Kidney epithelial cell (primary cell): Measurements from ENCODE around the gene GUCA2A. TPM values are rescaled to one million over a fixed set of nuclear protein-coding genes. Genes with fewer than 3 reads are reported as not detected.

Experiments used
- DNase-seq: peaks from one replicate; pipeline ENCODE4 v3.0.0-alpha.2; 2010; ENCODE audit warnings: low read depth
- H3K27me3 ChIP-seq: 2 replicates; pipeline ENCODE4 v1.6.0; 2011; ENCODE audit warnings: low read length; ENCODE audit not compliant: control insufficient read depth, insufficient read depth
- H3K36me3 ChIP-seq: 2 replicates; pipeline ENCODE4 v1.5.1; 2011; ENCODE audit warnings: low read length; ENCODE audit not compliant: control insufficient read depth, insufficient read depth
- H3K4me3 ChIP-seq: 2 replicates; pipeline ENCODE4 v1.5.1; 2011; ENCODE audit warnings: low read depth, mild to moderate bottlenecking, control low read depth, low read length
- CTCF ChIP-seq: IDR thresholded peaks from 2 replicates; pipeline ENCODE4 v1.5.1; 2011; ENCODE audit warnings: mild to moderate bottlenecking, moderate library complexity, low read length, control low read depth, inconsistent platforms; ENCODE audit not compliant: insufficient read depth, poor library complexity, severe bottlenecking
- total RNA-seq: library from RNA; depleted of rRNA; stranded (reverse); fragments of >200 nt; gene quantifications from 2 replicates; pipeline ENCODE4 v1.2.3, GENCODE V29; 2015

Gene GUCA2A
- total RNA-seq, 1 donor from 2014 or later = not detected

GRCh38 chr1:42146626-42147320 is 17.8 kb downstream of the GUCA2A start:
- no peak for DNase-seq
- peaks cover 35% of the 10 kb centered on the region for H3K27me3 ChIP-seq
- H3K36me3 ChIP-seq = no peaks in the 10 kb centered on the region
- TF ChIP-seq CTCF = peak; percentile 87
- H3K4me3 ChIP-seq = no peak overlapping the region

- no peak for TF ChIP-seq CTCF
- Histone ChIP-seq H3K36me3 (no peaks in the 10 kb centered on the region), H3K27me3 (peaks cover 35% of the 10 kb centered on the region), H3K4me3 (no peak overlapping the region)
- no peak for DNase-seq
These were observed 18.6 kb downstream of the GUCA2A start for GRCh38 chr1:42145764-42146625.

GRCh38 chr1:42145389-42145716 is 19.2 kb downstream of the GUCA2A start:
- Histone ChIP-seq H3K4me3 (no peak overlapping the region), H3K27me3 (peaks cover 33% of the 10 kb centered on the region), H3K36me3 (no peaks in the 10 kb centered on the region)
- no peak for DNase-seq
- no peak for TF ChIP-seq CTCF

GRCh38 chr1:42144711-42145388 is 19.7 kb downstream of the GUCA2A start:
- no peaks in the 10 kb centered on the region for H3K36me3 ChIP-seq
- TF ChIP-seq CTCF = no peak
- no peak overlapping the region for H3K4me3 ChIP-seq
- peaks cover 31% of the 10 kb centered on the region for H3K27me3 ChIP-seq
- no peak for DNase-seq

GRCh38 chr1:42143896-42144710 is 20.4 kb downstream of the GUCA2A start:
- peaks cover 31% of the 10 kb centered on the region for H3K27me3 ChIP-seq
- H3K4me3 ChIP-seq = no peak overlapping the region
- TF ChIP-seq CTCF = no peak
- no peak for DNase-seq
- no peaks in the 10 kb centered on the region for H3K36me3 ChIP-seq
